Ovary (tissue), 9 donors: ENCODE measurements around the gene ZNF701. TPM values are rescaled to one million over a fixed set of nuclear protein-coding genes. Genes with fewer than 3 reads are reported as not detected.
"Not testable (repeated sequence)": the region's sequence is repeated elsewhere in the genome, so short reads cannot be mapped to it uniquely, and the experiment has no call there.

Source experiments
- DNase-seq, 5 donors: peaks; one replicate each; pipeline ENCODE4 v3.0.0-alpha.2; 2019 to 2020
- H3K27ac ChIP-seq, 2 donors: fragments of 200-600 bp; one replicate each; pipeline versions ENCODE4 v1.5.1 to v1.8.0; 2019 to 2022
- H3K27me3 ChIP-seq: fragments of 200-600 bp; one replicate; pipeline ENCODE4 v1.8.0; 2022
- H3K36me3 ChIP-seq: fragments of 200-600 bp; sonication (generic); one replicate; pipeline ENCODE4 v1.5.1; 2019
- H3K4me1 ChIP-seq: one replicate; pipeline ENCODE4 v1.8.1; 2013; ENCODE audit warnings: mild to moderate bottlenecking, moderate library complexity; ENCODE audit not compliant: insufficient read depth
- H3K4me3 ChIP-seq: fragments of 200-600 bp; sonication (generic); one replicate; pipeline ENCODE4 v1.5.1; 2017
- H3K9me3 ChIP-seq, 2 donors: fragments of 200-600 bp in 1 of 2; sonication (generic) in 1 of 2; one replicate each; pipeline versions ENCODE4 v1.5.1 to v1.8.1; 2013 to 2019; ENCODE audit warnings: mild to moderate bottlenecking in 1 of 2, moderate library complexity in 1 of 2
- EP300 ChIP-seq: sonication (generic); formaldehyde crosslinking; IDR thresholded peaks from one replicate; pipeline ENCODE4 v1.6.1; 2017; ENCODE audit warnings: antibody characterized with exemption
- POLR2A ChIP-seq: fragments of 450-650 bp; IDR thresholded peaks from one replicate; pipeline ENCODE4 v1.6.1; 2017; ENCODE audit warnings: antibody characterized with exemption, mild to moderate bottlenecking, moderate library complexity
- WGBS, 3 donors: extraction: QIAGEN DNeasy Blood & Tissue Kit in 1 of 3; methylation state at CpG; one replicate each; pipeline versions ENCODE4 v1.1.5 to v1.1.7; 2013 to 2017; 5-methylcytosine and 5-hydroxymethylcytosine counted together
- intact Hi-C, 4 donors: fragments of 100-400 bp; cut with DNase I; formaldehyde crosslinking; loops; one replicate each; pipeline versions ENCODE4 v1.11.0 to v1.15.1; 2022 to 2023
- polyA plus RNA-seq, 2 donors: library from polyadenylated mRNA; stranded (reverse); fragments of 200-250 nt in 1 of 2; fragments of 350-450 nt in 1 of 2; fragmentation: Illumina TruSeq in 1 of 2; extraction: RNeasy Lipid Tissue Mini Kit (QIAGEN cat#74804) in 1 of 2; gene quantifications; one replicate each; pipeline ENCODE4 v1.2.3, GENCODE V29; 2013 to 2014
- total RNA-seq, 7 donors: library from RNA; depleted of rRNA in 2 of 7; stranded (reverse); fragments of >200 nt in 2 of 7; fragmentation: NEBNext Ultra II Directional in 3 of 7; extraction: Animal tissue kit (Norgen Biotek cat#: 25700) in 3 of 7; gene quantifications; one replicate each; pipeline versions ENCODE4 v1.1.0 to v1.2.4, GENCODE V29; 2016 to 2023
- TF ChIP-seq, protein P1 (sequence below), 3 donors: fragments of 450-650 bp in 2 of 3; fragments of 200-600 bp in 1 of 3; IDR thresholded peaks; one replicate each; pipeline versions ENCODE4 v1.5.1 to v1.8.0; 2016 to 2022; ENCODE audit warnings: antibody characterized with exemption in 3 of 3, mild to moderate bottlenecking in 1 of 3
- donor health status: DM: no; HTN: no; CAD: no; lungs with moderate emphysema.
- donor health status: DM: no; HTN: no; CAD: no.
- donor health status: Bipolar disorder and iron deficiency.
- donor health status: DM: yes; HTN: yes; CAD: no.
- donor health status: DM: no; HTN: no; CAD: no.
- donor health status: DM: yes; HTN: yes; CAD: no.

Gene ZNF701
- total and polyA plus RNA-seq, 9 donors: 7.3 to 21.7 (median 15.5) TPM

DNA sequence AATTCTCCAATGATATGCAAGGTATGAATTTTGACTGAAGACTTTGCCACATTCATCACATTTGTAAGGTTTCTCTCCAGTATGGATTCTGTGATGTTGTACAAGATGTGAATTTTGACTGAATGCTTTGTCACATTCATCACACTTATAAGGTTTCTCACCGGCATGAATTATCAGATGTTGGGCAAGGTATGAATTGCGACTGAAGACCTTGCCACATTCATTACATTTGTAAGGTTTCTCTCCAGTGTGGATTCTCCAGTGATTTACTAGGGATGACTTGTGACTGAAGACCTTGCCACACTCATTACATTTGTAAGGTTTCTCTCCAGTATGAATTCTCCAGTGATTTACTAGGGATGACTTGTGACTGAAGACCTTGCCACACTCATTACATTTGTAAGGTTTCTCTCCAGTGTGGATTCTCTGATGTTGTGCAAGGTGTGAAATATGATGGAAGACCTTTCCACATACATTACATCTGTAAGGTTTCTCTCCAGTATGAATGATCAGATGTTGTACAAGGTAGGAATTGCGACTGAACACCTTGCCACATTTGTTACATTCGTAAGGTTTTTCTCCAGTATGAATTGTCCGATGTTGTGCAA lies 43.3 kb downstream of the ZNF701 start:
- no peaks in the 10 kb centered on the region for H3K9me3 ChIP-seq
- H3K27me3 ChIP-seq: no peaks in the 10 kb centered on the region
- no peak for TF ChIP-seq POLR2A
- TF ChIP-seq EP300: no peak
- TF ChIP-seq, protein P1, sequence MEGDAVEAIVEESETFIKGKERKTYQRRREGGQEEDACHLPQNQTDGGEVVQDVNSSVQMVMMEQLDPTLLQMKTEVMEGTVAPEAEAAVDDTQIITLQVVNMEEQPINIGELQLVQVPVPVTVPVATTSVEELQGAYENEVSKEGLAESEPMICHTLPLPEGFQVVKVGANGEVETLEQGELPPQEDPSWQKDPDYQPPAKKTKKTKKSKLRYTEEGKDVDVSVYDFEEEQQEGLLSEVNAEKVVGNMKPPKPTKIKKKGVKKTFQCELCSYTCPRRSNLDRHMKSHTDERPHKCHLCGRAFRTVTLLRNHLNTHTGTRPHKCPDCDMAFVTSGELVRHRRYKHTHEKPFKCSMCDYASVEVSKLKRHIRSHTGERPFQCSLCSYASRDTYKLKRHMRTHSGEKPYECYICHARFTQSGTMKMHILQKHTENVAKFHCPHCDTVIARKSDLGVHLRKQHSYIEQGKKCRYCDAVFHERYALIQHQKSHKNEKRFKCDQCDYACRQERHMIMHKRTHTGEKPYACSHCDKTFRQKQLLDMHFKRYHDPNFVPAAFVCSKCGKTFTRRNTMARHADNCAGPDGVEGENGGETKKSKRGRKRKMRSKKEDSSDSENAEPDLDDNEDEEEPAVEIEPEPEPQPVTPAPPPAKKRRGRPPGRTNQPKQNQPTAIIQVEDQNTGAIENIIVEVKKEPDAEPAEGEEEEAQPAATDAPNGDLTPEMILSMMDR (IDR thresholded peaks at IDR 0.05): no peak
- 97 to 98% (median 97%) methylated on average over 5 of the region's 5 CpGs for WGBS, 3 donors
- intact Hi-C loops: no loop called here
- no peaks in the 10 kb centered on the region for H3K4me1 ChIP-seq
- no peaks in the 10 kb centered on the region for H3K36me3 ChIP-seq
- H3K27ac ChIP-seq: no peak overlapping the region
- no peak for DNase-seq
- H3K4me3 ChIP-seq: no peak overlapping the region

DNA sequence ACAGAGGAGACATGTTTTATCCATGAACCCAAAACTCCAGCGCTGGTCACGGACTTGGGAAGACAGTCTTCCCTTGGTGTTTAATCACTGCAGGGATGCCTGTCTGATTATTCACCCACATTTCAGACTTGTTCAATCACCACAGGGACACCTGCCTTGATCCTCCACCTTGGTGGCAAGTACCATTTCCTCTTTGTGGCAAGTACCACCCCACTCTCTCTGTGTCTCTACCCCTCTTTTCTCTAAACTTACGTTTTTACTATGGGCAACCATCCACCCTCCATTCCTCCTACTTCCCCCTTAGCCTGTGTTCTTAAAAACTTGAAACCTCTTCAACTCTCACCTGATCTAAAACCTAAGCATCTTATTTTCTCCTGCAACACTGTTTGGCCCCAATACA lies 51.3 kb downstream of the ZNF701 start:
- H3K9me3 ChIP-seq: no peaks in the 10 kb centered on the region
- no peaks in the 10 kb centered on the region for H3K36me3 ChIP-seq
- DNase-seq: no peak
- intact Hi-C loops: no loop called here
- H3K4me3 ChIP-seq: no peak overlapping the region
- 90 to 91% (median 91%) methylated on average over 3 of the region's 3 CpGs for WGBS, 3 donors
- no peaks in the 10 kb centered on the region for H3K27me3 ChIP-seq
- TF ChIP-seq EP300 (no peak), POLR2A (no peak)
- TF ChIP-seq, protein P1 (IDR thresholded peaks at IDR 0.05): no peak
- H3K27ac ChIP-seq: no peak overlapping the region
- H3K4me1 ChIP-seq: no peaks in the 10 kb centered on the region

DNA sequence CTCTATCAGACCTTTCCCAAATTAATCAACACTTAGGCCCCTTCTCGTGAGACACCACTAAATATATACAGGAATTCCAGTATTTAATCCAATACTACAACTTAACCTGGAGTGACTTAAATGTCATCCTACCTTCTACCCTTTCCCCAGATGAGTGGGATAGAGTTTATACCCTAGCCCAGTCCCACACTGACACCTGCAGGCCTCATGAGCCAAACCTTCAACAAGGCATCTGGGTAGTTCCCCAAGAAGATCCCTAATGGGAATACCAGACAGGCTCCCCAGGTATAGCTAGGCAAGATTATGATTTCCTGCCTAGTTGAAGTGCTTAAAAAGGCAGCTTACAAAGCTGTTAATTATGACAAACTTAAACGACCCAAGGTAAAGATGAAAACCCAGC lies 52.2 kb downstream of the ZNF701 start:
- Histone ChIP-seq H3K4me1 (no peaks in the 10 kb centered on the region), H3K4me3 (no peak overlapping the region), H3K9me3 (no peaks in the 10 kb centered on the region), H3K27me3 (no peaks in the 10 kb centered on the region), H3K27ac (no peak overlapping the region), H3K36me3 (no peaks in the 10 kb centered on the region)
- TF ChIP-seq, protein P1 (IDR thresholded peaks at IDR 0.05): no peak
- TF ChIP-seq EP300: no peak
- TF ChIP-seq POLR2A: no peak
- DNase-seq: no peak
- intact Hi-C loops: no loop called here
- WGBS, 3 donors: 57 to 67% (median 65%) methylated on average over 2 of the region's 2 CpGs

DNA sequence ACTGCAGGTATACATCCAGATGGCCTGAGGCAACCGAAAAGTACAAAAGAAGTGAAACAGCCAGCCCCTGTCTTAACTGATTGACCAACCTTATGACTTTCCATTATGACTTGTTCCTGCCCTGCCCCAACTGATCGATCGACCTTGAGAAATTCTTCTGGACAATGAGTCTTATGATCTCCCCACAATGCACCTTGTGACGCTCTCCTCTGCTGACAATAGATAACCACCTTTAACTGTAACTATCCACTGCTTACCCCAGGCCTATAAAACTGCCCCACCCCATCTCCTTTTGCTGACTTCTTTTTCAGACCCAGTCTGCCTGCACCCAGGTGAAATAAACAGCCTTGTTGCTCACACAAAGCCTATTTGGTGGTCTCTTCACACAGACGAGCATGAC lies 56.8 kb downstream of the ZNF701 start:
- Histone ChIP-seq H3K4me3 (no peak overlapping the region), H3K36me3 (no peaks in the 10 kb centered on the region), H3K27me3 (no peaks in the 10 kb centered on the region), H3K4me1 (no peaks in the 10 kb centered on the region), H3K9me3 (no peaks in the 10 kb centered on the region), H3K27ac (no peak overlapping the region)
- 88 to 94% (median 91%) methylated on average over 5 of the region's 5 CpGs for WGBS, 3 donors
- TF ChIP-seq POLR2A: no peak
- TF ChIP-seq EP300: no peak
- TF ChIP-seq, protein P1 (IDR thresholded peaks at IDR 0.05): no peak
- no peak for DNase-seq
- intact Hi-C loops: no loop called here

DNA sequence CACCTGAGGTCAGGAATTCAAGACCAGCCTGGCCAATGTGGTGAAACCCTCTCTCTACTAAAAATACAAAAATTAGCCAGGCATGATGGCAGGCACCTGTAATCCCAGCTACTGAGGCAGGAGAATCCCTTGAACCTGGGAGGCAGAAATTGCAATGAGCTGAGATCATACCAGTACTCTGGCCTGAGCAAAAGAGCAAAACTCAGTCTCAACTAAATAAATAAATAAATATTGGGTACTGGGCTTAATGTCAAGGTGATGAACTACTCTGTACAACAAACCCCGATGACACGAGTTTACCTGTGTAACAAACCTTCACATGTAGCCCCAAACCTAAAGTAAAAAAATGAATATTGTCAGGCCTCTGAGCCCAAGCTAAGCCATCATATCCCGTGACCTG lies 57.4 kb downstream of the ZNF701 start:
- intact Hi-C loops, H3K9me3 ChIP-seq, DNase-seq, H3K27me3 ChIP-seq, H3K4me3 ChIP-seq, H3K36me3 ChIP-seq, H3K27ac ChIP-seq, H3K4me1 ChIP-seq: not testable (repeated sequence)
- 93 to 97% (median 93%) methylated on average over 3 of the region's 3 CpGs for WGBS, 3 donors
